MM.1S (cell line): ENCODE results near the gene SAE1.
"Not testable (repeated sequence)": the region's sequence is repeated elsewhere in the genome, so short reads cannot be mapped to it uniquely, and the experiment has no call there.

Experiments used
- DNase-seq: peaks from one replicate; pipeline ENCODE4 v3.0.0-alpha.2; 2015
- H2AFZ ChIP-seq: fragments of 300-600 bp; sonication (generic); 2 replicates; pipeline ENCODE4 v1.6.0; 2016; ENCODE audit warnings: antibody characterized with exemption, low read length
- H3F3A ChIP-seq: fragments of 300-600 bp; sonication (generic); 2 replicates; pipeline ENCODE4 v1.6.1; 2016; ENCODE audit warnings: mild to moderate bottlenecking, antibody characterized with exemption, low read length, moderate library complexity, mixed read lengths; ENCODE audit not compliant: insufficient read depth
- H3K27ac ChIP-seq: fragments of 300-600 bp; sonication (generic); 2 replicates; pipeline ENCODE4 v1.5.1; 2016; ENCODE audit warnings: mild to moderate bottlenecking, low read length
- H3K27me3 ChIP-seq: fragments of 300-600 bp; sonication (generic); replicated peaks from 2 replicates; pipeline ENCODE4 v1.6.0; 2016; ENCODE audit warnings: low read length; ENCODE audit not compliant: insufficient read depth
- H3K36me3 ChIP-seq: fragments of 300-600 bp; sonication (generic); replicated peaks from 2 replicates; pipeline ENCODE4 v1.6.1; 2016; ENCODE audit warnings: mild to moderate bottlenecking, low read length, mixed read lengths; ENCODE audit not compliant: insufficient read depth
- H3K4me1 ChIP-seq: fragments of 300-600 bp; sonication (generic); 2 replicates; pipeline ENCODE4 v1.6.1; 2016; ENCODE audit warnings: low read length, mixed read lengths
- H3K4me2 ChIP-seq: fragments of 300-600 bp; sonication (generic); 2 replicates; pipeline ENCODE4 v1.6.0; 2016; ENCODE audit warnings: low read depth, low read length
- H3K4me3 ChIP-seq: fragments of 300-600 bp; sonication (generic); 2 replicates; pipeline ENCODE4 v1.5.1; 2016; ENCODE audit warnings: low read length, mixed read lengths
- H3K79me2 ChIP-seq: fragments of 300-600 bp; sonication (generic); 2 replicates; pipeline ENCODE4 v1.6.1; 2016; ENCODE audit warnings: mixed run types, low read length, mixed read lengths
- H3K9ac ChIP-seq: fragments of 300-600 bp; sonication (generic); 2 replicates; pipeline ENCODE4 v1.6.1; 2016; ENCODE audit warnings: low read length, mixed read lengths
- H3K9me2 ChIP-seq: fragments of 300-600 bp; sonication (generic); replicated peaks from 2 replicates; pipeline ENCODE4 v1.6.1; 2016; ENCODE audit warnings: mild to moderate bottlenecking, low read length, mixed read lengths; ENCODE audit not compliant: insufficient read depth
- H3K9me3 ChIP-seq: fragments of 300-600 bp; sonication (generic); replicated peaks from 2 replicates; pipeline ENCODE4 v1.6.1; 2016; ENCODE audit warnings: mild to moderate bottlenecking, low read length, mixed read lengths; ENCODE audit not compliant: insufficient read depth
- H4K20me1 ChIP-seq: fragments of 300-600 bp; sonication (generic); 2 replicates; pipeline ENCODE4 v1.6.1; 2016; ENCODE audit warnings: mild to moderate bottlenecking, low read length, moderate library complexity, mixed read lengths; ENCODE audit not compliant: insufficient read depth
- EZH2 ChIP-seq: fragments of 300-600 bp; sonication (generic); optimal IDR thresholded peaks from 2 replicates; pipeline ENCODE3; 2017; ENCODE audit warnings: low read depth, mild to moderate bottlenecking, antibody characterized with exemption, low read length, mixed read lengths
- EZH2phosphoT487 ChIP-seq: fragments of 300-600 bp; sonication (generic); IDR thresholded peaks from 2 replicates; pipeline ENCODE4 v1.6.1; 2018; ENCODE audit warnings: antibody characterized with exemption, low read length
- TF ChIP-seq, protein P1 (sequence below): fragments of 300-600 bp; sonication (generic); IDR thresholded peaks from 2 replicates; pipeline ENCODE4 v1.5.1; 2016; ENCODE audit warnings: antibody characterized with exemption, low read length, mixed read lengths

The SAE1 gene

DNA sequence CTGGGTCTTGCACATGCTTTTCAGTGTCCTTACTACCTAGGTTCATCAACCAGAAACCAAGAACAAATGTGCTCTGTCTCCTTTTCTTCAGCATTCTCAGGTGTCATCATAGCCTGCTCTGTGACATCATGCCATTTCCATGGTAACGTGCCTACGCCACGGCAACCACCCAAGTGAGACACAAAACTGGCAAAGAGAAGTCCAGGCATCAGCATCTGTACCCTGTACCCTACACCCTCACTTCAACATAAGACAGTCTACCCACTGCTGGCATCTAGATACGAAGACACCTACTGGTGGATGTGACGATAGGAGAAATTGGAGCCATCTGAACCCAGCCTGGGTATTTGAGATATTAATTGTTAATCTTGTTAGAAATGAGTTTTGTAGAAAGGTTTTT is 30.3 kb upstream of the SAE1 start:
- H3K4me2 ChIP-seq: no peak overlapping the region
- H4K20me1 ChIP-seq: no peaks in the 10 kb centered on the region
- TF ChIP-seq EZH2 (no peak), EZH2phosphoT487 (no peak)
- TF ChIP-seq, protein P1, sequence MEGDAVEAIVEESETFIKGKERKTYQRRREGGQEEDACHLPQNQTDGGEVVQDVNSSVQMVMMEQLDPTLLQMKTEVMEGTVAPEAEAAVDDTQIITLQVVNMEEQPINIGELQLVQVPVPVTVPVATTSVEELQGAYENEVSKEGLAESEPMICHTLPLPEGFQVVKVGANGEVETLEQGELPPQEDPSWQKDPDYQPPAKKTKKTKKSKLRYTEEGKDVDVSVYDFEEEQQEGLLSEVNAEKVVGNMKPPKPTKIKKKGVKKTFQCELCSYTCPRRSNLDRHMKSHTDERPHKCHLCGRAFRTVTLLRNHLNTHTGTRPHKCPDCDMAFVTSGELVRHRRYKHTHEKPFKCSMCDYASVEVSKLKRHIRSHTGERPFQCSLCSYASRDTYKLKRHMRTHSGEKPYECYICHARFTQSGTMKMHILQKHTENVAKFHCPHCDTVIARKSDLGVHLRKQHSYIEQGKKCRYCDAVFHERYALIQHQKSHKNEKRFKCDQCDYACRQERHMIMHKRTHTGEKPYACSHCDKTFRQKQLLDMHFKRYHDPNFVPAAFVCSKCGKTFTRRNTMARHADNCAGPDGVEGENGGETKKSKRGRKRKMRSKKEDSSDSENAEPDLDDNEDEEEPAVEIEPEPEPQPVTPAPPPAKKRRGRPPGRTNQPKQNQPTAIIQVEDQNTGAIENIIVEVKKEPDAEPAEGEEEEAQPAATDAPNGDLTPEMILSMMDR: no peak
- no peak for DNase-seq
- no peak overlapping the region for H3K4me3 ChIP-seq
- H3K9ac ChIP-seq: no peak overlapping the region
- no peaks in the 10 kb centered on the region for H3K9me3 ChIP-seq
- no peaks in the 10 kb centered on the region for H3K4me1 ChIP-seq
- H3F3A ChIP-seq: no peaks in the 10 kb centered on the region
- H2AFZ ChIP-seq: no peak overlapping the region
- no peaks in the 10 kb centered on the region for H3K36me3 ChIP-seq
- no peaks in the 10 kb centered on the region for H3K9me2 ChIP-seq
- no peak overlapping the region for H3K27ac ChIP-seq
- H3K79me2 ChIP-seq: peaks cover 91% of the 10 kb centered on the region
- no peaks in the 10 kb centered on the region for H3K27me3 ChIP-seq

DNA sequence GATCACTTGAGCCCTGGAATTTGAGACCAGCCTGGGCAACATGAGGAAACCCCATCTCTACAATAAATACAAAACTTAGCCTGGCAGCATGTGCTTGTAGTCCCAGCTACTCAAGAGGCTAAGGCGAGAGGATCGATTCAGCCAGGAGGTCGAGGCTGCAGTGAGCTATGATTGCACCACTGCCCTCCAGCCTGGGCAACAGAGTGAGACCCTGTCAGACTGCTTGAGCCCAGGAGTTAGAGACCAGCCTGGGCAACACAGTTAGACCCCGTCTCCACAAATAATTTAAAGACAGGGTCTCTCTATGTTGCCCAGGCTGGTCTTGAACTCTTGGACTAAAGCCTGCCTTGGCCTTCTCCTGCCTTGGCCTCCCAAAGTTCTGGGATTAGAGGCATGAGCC is 29.5 kb upstream of the SAE1 start:
- not testable (repeated sequence) for DNase-seq, H4K20me1 ChIP-seq, H3K36me3 ChIP-seq

DNA sequence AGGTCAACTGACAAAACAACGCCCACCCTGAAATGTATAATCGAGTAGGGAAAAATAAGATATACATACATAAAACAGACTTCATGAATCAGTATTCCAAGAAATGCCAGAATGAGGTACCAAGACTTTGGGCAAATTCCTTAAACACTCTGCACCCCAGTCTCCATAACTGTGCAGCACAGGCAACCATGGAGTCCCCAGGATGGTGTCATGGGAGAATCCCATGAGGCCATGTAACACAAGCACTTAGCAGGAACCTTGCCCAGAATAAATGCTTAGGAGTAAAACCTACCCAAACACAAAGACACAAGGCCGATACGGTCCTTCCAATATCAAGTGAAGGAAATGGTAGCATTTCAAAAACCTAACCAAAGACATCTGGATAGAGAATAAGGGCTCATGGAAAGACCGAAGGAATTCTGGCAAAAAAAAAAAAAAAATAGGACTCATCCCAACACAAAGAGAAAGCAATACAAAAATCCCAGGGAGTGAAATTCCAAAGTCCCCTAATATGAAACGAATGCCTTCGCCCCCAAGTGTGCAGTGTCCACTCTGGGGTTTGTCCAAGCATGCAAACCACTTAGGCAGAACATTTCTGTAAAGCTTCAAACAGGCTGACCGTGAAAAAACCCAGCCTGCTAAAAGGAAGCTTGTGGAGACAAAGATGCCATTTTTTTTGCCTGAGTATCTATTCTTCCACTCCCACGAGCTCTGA is 28.1 kb upstream of the SAE1 start:
- no peaks in the 10 kb centered on the region for H3K4me1 ChIP-seq
- no peak overlapping the region for H3K4me3 ChIP-seq
- H3K36me3 ChIP-seq: no peaks in the 10 kb centered on the region
- H3K4me2 ChIP-seq: no peak overlapping the region
- no peak for DNase-seq
- H3K27ac ChIP-seq: no peak overlapping the region
- TF ChIP-seq, protein P1: no peak
- TF ChIP-seq EZH2phosphoT487 (no peak), EZH2 (no peak)
- no peaks in the 10 kb centered on the region for H3K27me3 ChIP-seq
- H3K79me2 ChIP-seq: peaks cover 91% of the 10 kb centered on the region
- no peaks in the 10 kb centered on the region for H4K20me1 ChIP-seq
- H3K9ac ChIP-seq: no peak overlapping the region
- no peak overlapping the region for H2AFZ ChIP-seq
- no peaks in the 10 kb centered on the region for H3F3A ChIP-seq
- no peaks in the 10 kb centered on the region for H3K9me2 ChIP-seq
- H3K9me3 ChIP-seq: no peaks in the 10 kb centered on the region

More for the DNA sequence above, 29.5 kb upstream of the SAE1 start:
- peaks cover 91% of the 10 kb centered on the region for H3K79me2 ChIP-seq
- not testable (repeated sequence) for H3K9me3 ChIP-seq, H3K27me3 ChIP-seq, H3K9me2 ChIP-seq, H3K4me2 ChIP-seq, H3K4me1 ChIP-seq, H3F3A ChIP-seq, H3K9ac ChIP-seq, H2AFZ ChIP-seq, H3K4me3 ChIP-seq, H3K27ac ChIP-seq

DNA sequence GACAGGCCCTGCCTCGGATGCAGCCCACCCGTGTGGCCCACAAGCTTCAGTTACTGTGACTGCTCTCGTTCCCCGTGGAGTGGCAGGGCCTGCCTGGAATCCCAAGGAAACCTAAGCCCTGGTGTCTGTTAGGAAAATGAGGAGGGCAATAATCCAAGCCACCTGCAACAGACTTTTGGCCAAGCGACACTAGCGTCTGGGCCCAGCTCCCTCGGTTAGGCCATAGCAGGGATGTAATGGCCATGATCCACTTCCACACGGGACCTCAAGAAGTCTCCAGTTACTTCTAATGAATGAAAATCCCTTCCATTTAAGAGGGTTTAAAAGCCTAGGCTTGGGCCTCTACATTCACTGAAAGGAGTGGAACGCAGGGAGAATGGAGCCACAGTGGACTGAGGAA is 26.0 kb upstream of the SAE1 start:
- Histone ChIP-seq H3K9me3 (no peaks in the 10 kb centered on the region), H3K27ac (no peak overlapping the region), H3K27me3 (no peaks in the 10 kb centered on the region), H3K4me3 (no peak overlapping the region), H3F3A (peaks cover 12% of the 10 kb centered on the region; the same call in 1 of the 2 replicates), H3K79me2 (peaks cover 82% of the 10 kb centered on the region), H3K4me2 (no peak overlapping the region), H2AFZ (no peak overlapping the region), H3K36me3 (no peaks in the 10 kb centered on the region), H3K9me2 (no peaks in the 10 kb centered on the region), H3K9ac (no peak overlapping the region), H4K20me1 (no peaks in the 10 kb centered on the region), H3K4me1 (0 out of 2 replicates have a peak, but pooled peaks cover 2% of the 10 kb centered on the region)
- no peak for DNase-seq
- TF ChIP-seq, protein P1: no peak
- TF ChIP-seq EZH2 (no peak), EZH2phosphoT487 (no peak)
